ENCODE results near the gene ACP7.
"Not testable (repeated sequence)": the region's sequence is repeated elsewhere in the genome, so short reads cannot be mapped to it uniquely, and the experiment has no call there.

ACP7 gene

DNA sequence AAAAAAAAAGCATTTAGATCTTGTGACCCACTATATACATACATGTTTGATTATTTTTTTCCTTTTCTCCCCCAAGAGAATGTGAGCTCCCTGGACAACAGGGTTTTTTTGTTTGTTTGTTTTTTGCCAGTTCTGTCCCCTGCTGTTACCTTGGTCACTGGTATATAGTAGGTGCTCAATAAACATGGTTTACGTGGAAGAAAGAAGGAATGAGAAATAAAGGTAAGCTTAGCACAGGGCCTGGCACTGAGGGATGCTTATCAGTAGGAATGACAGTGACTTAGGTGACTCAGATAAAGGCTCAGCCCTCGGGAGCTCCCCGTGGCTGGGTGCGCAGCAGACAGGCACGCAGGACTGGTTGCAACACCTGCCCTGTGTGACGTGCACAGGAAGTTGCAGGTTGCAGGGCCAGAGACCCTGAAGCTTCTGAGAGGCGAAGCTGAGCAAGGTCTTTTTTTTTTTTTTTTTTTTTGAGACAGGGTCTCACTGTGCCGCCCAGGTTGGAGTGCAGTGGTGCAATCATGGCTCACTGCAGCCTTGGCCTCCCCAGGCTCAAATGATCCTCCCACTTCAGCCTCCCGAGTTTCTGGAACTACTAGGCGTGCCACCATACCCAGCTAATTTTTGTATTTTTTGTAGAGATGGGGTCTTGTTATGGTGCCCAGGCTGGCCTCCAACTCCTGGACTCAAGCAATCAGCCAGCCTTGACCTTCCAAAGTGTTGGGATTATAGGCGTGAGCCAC is 31.1 kb downstream of the ACP7 start:
- DNase-seq (ENCODE audit: low read depth): no peak
- no peak overlapping the region for H3K4me3 ChIP-seq (ENCODE audit: low read depth, low read length)
- TF ChIP-seq, protein P1, sequence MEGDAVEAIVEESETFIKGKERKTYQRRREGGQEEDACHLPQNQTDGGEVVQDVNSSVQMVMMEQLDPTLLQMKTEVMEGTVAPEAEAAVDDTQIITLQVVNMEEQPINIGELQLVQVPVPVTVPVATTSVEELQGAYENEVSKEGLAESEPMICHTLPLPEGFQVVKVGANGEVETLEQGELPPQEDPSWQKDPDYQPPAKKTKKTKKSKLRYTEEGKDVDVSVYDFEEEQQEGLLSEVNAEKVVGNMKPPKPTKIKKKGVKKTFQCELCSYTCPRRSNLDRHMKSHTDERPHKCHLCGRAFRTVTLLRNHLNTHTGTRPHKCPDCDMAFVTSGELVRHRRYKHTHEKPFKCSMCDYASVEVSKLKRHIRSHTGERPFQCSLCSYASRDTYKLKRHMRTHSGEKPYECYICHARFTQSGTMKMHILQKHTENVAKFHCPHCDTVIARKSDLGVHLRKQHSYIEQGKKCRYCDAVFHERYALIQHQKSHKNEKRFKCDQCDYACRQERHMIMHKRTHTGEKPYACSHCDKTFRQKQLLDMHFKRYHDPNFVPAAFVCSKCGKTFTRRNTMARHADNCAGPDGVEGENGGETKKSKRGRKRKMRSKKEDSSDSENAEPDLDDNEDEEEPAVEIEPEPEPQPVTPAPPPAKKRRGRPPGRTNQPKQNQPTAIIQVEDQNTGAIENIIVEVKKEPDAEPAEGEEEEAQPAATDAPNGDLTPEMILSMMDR (conservative IDR thresholded peaks at IDR 0.05; ENCODE audit: low read depth, low read length): no peak

DNA sequence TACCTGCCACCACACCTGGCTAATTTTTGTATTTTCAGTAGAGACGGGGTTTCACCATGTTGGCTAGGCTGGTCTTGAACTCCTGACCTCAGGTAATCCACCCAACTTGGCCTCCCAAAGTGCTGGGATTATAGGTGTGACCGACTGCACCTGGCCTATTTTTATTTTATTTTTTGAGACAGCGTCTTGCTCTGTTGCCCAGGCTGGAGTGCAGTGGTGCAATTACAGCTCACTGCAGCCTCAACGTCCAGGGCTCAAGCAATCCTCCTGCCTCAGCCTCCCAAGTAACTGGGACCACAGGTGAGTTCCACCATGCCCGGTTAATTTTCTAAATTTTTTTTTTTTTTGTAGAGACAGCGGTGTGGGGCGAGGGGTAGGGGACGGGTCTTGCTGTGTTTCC is 32.9 kb downstream of the ACP7 start:
- DNase-seq (ENCODE audit: low read depth); H3K4me3 ChIP-seq (ENCODE audit: low read depth, low read length): not testable (repeated sequence)

GRCh38 chr19:39119830-39120229 is 35.7 kb downstream of the ACP7 start:
- H3K4me3 ChIP-seq (ENCODE audit: low read depth, low read length): no peak overlapping the region
- no peak for DNase-seq (ENCODE audit: low read depth)
- TF ChIP-seq, protein P1 (conservative IDR thresholded peaks at IDR 0.05; ENCODE audit: low read depth, low read length): no peak

DNA sequence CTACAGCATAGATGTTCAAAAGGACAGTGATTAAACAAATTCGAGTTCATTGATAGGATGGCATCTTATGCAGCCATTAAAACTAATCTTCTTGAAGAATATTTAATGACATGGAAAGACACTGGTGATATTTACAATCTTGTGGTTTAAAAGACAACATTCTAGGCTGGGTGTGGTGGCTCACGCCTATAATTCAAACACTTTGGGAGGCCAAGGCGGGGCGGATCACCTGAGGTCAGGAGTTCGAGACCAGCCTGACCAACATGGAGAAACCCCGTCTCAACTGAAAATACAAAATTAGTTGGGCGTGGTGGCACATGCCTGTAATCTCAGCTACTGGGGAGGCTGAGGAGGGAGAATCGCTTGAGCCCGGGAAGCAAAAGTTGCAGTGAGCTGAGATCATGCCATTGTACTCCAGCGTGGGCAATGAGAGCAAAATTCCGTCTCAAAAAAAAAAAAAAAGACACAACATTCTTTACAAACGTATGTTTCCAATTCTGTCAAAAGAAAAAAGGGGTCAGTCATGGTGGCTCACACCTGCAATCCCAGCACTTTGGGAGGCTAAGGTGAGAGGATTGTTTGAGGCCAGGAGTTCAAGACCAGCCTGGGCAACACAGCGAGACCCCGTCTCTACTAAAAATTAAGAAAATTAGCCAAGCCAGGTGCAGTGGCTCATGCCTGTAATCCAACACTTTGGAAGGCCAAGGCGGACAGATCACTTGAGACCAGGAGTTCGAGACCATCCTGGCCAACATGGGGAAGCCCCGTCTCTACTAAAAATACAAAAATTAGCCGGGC is 39.0 kb downstream of the ACP7 start:
- no peak overlapping the region for H3K4me3 ChIP-seq (ENCODE audit: low read depth, low read length)
- TF ChIP-seq, protein P1 (conservative IDR thresholded peaks at IDR 0.05; ENCODE audit: low read depth, low read length): no peak
- DNase-seq (ENCODE audit: low read depth): no peak

- H3K4me3 ChIP-seq (ENCODE audit: low read depth, low read length): no peak overlapping the region
- TF ChIP-seq, protein P1 (conservative IDR thresholded peaks at IDR 0.05; ENCODE audit: low read depth, low read length): no peak
- DNase-seq (ENCODE audit: low read depth): no peak
These were observed 40.1 kb downstream of the ACP7 start for GRCh38 chr19:39124136-39124764.

DNA sequence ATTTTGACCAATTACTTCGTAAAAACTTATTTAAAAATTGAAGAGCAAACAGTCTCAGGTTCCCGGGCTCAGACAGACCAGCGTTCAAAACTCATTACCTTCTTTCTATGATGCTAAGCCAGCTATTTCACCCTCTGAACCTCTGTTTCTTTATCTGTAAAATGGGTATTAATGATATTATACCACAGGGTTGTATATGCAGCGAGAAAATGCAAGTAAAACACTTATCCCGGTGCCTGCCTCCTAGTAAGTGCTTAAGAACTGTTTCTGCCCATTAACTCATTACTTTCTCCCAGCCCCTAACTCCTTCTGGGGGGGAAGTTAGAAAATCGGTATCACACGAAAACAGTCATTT is 41.0 kb downstream of the ACP7 start:
- no peak for DNase-seq (ENCODE audit: low read depth)
- peak overlapping the region; percentile 52 for H3K4me3 ChIP-seq (ENCODE audit: low read depth, low read length)
- TF ChIP-seq, protein P1 (conservative IDR thresholded peaks at IDR 0.05; ENCODE audit: low read depth, low read length): no peak

DNA sequence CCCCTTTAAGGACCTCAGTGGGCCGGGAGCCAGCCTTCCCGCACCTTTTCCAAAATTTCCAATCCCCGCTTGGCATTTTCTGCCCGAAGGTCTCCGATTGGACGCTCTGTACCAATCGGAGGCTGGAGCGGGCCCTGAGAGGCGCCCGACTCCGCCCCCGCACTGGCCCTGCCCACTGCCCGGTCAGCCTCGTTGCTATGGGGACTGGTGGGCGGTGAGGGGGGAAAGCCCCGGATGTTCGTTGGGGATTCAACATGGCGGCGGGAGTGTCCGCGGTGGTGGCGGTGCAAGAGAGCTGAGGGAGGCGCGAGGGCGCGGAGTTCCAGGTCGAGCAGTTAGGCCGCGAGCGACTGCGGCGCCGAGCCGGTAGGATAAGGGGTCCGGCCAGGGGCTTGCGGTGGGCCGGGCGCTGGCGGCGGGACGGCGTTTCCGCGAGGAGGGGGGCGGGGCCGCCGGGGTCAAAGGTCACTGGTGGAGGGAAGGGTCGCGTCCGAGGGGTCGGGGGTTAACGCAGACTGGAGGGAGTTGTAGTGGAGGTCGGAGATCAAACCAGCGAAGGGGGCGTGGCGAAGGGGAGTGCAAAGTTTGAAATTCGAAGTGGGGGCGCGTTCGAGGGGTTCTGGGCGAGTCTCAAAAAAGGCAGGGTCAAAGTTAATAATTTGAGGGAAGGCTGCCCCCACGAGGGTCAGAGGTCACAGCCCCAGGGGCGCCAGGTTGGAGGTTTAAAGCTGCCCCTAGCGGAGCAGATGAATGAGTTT is 41.6 kb downstream of the ACP7 start, which contains the start of gene PAK4:
Gene PAK4, plus strand, starts transcription at position 233 of the 758 bp plus-strand sequence. CDS start 43,768 bp downstream, outside the sequence.
- TF ChIP-seq, protein P1 (conservative IDR thresholded peaks at IDR 0.05; ENCODE audit: low read depth, low read length): no peak
- peak; percentile 98 for DNase-seq (ENCODE audit: low read depth)
- H3K4me3 ChIP-seq (ENCODE audit: low read depth, low read length): peak within 1 kb of the TSS; percentile 84
